Hepatocyte (in vitro differentiated cells): ENCODE measurements around the gene MARCHF3. TPM values are rescaled to one million over a fixed set of nuclear protein-coding genes. Genes with fewer than 3 reads are reported as not detected.
"Not testable (repeated sequence)": the region's sequence is repeated elsewhere in the genome, so short reads cannot be mapped to it uniquely, and the experiment has no call there.

Experiments
- DNase-seq: peaks from one replicate; pipeline ENCODE4 v3.0.0-alpha.2; 2016; ENCODE audit warnings: low spot score
- H2AFZ ChIP-seq: fragments of 200-600 bp; sonication (generic); 2 replicates; pipeline ENCODE4 v1.6.0; 2016; ENCODE audit warnings: antibody characterized with exemption, mild to moderate bottlenecking
- H3K27ac ChIP-seq: fragments of 200-600 bp; sonication (generic); 2 replicates; pipeline ENCODE4 v1.5.1; 2016; ENCODE audit warnings: mild to moderate bottlenecking
- H3K27me3 ChIP-seq: fragments of 200-600 bp; sonication (generic); 2 replicates; pipeline ENCODE4 v1.6.1; 2016
- H3K36me3 ChIP-seq: fragments of 200-600 bp; sonication (generic); replicated peaks from 2 replicates; pipeline ENCODE4 v1.5.1; 2016; ENCODE audit warnings: low read depth; ENCODE audit not compliant: insufficient read depth
- H3K4me1 ChIP-seq: fragments of 200-600 bp; sonication (generic); 2 replicates; pipeline ENCODE4 v1.5.1; 2016; ENCODE audit warnings: mild to moderate bottlenecking, moderate library complexity; ENCODE audit not compliant: insufficient read depth
- H3K4me2 ChIP-seq: fragments of 200-600 bp; sonication (generic); 2 replicates; pipeline ENCODE4 v1.6.0; 2016
- H3K4me3 ChIP-seq: fragments of 200-600 bp; sonication (generic); 2 replicates; pipeline ENCODE4 v1.5.1; 2016; ENCODE audit warnings: mild to moderate bottlenecking
- H3K79me2 ChIP-seq: fragments of 200-600 bp; sonication (generic); 2 replicates; pipeline ENCODE4 v1.6.0; 2017; ENCODE audit warnings: mild to moderate bottlenecking
- H3K9me2 ChIP-seq: fragments of 200-600 bp; sonication (generic); replicated peaks from 2 replicates; pipeline ENCODE4 v1.6.0; 2017; ENCODE audit warnings: mild to moderate bottlenecking; ENCODE audit not compliant: insufficient read depth
- H3K9me3 ChIP-seq: fragments of 200-600 bp; sonication (generic); 2 replicates; pipeline ENCODE4 v1.5.1; 2016; ENCODE audit warnings: low read depth, mild to moderate bottlenecking
- H4K20me1 ChIP-seq: fragments of 200-600 bp; sonication (generic); 2 replicates; pipeline ENCODE4 v1.6.0; 2016; ENCODE audit warnings: mild to moderate bottlenecking; ENCODE audit not compliant: insufficient read depth, poor library complexity, severe bottlenecking
- EZH2 ChIP-seq: fragments of 200-600 bp; sonication (generic); IDR thresholded peaks from 2 replicates; pipeline ENCODE4 v1.6.1; 2016; ENCODE audit warnings: antibody characterized with exemption, mild to moderate bottlenecking, borderline replicate concordance
- EZH2phosphoT487 ChIP-seq: fragments of 200-600 bp; sonication (generic); IDR thresholded peaks from one replicate; pipeline ENCODE4 v1.6.1; 2018; ENCODE audit warnings: antibody characterized with exemption, mild to moderate bottlenecking, low read depth, moderate library complexity; ENCODE audit not compliant: unreplicated experiment, severe bottlenecking
- WGBS: methylation state at CpG from one replicate; pipeline ENCODE4 v1.1.6; 2016; ENCODE audit warnings: low lambda C conversion rate; ENCODE audit errors: missing lambda C conversion rate; 5-methylcytosine and 5-hydroxymethylcytosine counted together
- polyA plus RNA-seq: library from polyadenylated mRNA; unstranded; fragments of >200 nt; fragmentation: Nextera tagmentation; extraction: Ambion mirVana; gene quantifications from 2 replicates; pipeline ENCODE4 v1.2.1, GENCODE V29; 2016
- total RNA-seq: library from RNA; depleted of rRNA; stranded (reverse); fragments of >200 nt; gene quantifications from 2 replicates; pipeline ENCODE4 v1.2.3, GENCODE V29; 2014
- TF ChIP-seq, protein P1 (sequence below): fragments of 200-600 bp; sonication (generic); IDR thresholded peaks from 2 replicates; pipeline ENCODE4 v1.5.1; 2016; ENCODE audit warnings: antibody characterized with exemption, mild to moderate bottlenecking; ENCODE audit not compliant: poor library complexity

MARCHF3 gene
- total and polyA plus RNA-seq, 2 experiments from 2014 or later: 9.4 to 20.4 TPM

DNA sequence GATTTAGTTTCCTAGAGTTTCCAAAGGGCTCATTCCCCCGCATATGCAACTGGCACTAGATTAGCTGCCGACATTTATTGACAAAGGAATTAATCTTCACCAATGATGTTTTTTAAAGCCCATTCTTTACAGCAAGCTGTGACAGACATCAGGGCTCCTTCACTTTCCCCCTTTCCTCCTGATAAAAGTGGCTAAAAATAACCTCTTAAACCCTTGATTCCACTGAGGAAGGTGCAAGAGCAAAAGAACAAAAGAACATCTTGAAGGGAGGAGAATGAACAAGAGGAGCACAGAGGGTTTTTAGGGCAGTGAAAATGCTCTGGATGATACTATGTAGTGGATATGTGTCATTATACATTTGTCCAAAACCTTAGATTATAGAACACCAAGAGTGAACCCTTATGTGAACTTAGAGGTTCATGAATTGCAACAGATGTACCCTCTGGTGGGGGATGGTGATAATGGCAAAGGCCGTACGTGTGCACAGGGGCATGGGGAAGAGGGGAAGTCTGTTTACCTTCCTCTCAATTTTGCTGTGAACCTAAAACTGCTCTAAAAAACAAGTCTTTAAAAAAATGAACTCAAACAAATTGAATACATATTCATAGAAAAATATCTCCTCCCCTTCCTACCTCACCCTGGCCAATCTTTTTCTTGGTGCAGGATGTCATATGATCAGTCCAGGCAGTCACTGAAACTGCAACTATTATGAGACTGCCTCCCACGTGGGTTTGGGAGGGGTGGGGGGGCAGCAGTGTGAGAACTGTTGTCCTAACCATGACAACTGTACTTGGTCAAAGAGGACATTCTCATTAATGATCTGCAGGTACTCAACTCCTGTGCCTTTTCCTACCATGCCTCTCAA, 83.0 kb downstream of the MARCHF3 start:
- Histone ChIP-seq H3K4me1 (no peaks in the 10 kb centered on the region), H3K27me3 (no peaks in the 10 kb centered on the region), H2AFZ (no peak overlapping the region), H3K9me2 (no peaks in the 10 kb centered on the region), H3K9me3 (no peaks in the 10 kb centered on the region), H3K79me2 (no peaks in the 10 kb centered on the region), H3K27ac (no peak overlapping the region), H3K4me3 (no peak overlapping the region), H3K4me2 (no peak overlapping the region), H3K36me3 (no peaks in the 10 kb centered on the region), H4K20me1 (no peaks in the 10 kb centered on the region)
- TF ChIP-seq, protein P1, sequence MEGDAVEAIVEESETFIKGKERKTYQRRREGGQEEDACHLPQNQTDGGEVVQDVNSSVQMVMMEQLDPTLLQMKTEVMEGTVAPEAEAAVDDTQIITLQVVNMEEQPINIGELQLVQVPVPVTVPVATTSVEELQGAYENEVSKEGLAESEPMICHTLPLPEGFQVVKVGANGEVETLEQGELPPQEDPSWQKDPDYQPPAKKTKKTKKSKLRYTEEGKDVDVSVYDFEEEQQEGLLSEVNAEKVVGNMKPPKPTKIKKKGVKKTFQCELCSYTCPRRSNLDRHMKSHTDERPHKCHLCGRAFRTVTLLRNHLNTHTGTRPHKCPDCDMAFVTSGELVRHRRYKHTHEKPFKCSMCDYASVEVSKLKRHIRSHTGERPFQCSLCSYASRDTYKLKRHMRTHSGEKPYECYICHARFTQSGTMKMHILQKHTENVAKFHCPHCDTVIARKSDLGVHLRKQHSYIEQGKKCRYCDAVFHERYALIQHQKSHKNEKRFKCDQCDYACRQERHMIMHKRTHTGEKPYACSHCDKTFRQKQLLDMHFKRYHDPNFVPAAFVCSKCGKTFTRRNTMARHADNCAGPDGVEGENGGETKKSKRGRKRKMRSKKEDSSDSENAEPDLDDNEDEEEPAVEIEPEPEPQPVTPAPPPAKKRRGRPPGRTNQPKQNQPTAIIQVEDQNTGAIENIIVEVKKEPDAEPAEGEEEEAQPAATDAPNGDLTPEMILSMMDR: no peak
- no peak for TF ChIP-seq EZH2phosphoT487
- TF ChIP-seq EZH2: no peak
- WGBS: 45% methylated on average over 5 of the region's 5 CpGs
- no peak for DNase-seq

DNA sequence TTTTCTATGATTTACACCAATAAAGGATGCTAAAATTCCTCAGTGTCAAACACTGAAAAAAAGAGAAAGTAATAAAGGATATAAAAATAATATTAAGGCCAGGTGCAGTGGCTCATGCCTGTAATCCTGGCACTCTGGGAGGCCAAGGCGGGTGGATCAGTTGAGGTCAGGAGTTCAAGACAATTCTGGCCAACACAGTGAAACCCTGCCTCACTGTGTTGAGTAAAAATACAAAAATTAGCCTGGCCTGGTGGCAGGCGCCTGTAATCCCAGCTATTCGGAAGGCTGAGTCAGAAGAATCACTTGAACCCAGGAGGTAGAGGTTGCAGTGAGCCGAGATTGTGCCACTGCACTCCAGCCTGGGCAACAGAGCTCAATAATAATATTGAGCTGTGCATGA, 87.5 kb downstream of the MARCHF3 start:
- not testable (repeated sequence) for DNase-seq, H3K4me1 ChIP-seq, H3K36me3 ChIP-seq, H3K9me2 ChIP-seq, H3K27ac ChIP-seq, H2AFZ ChIP-seq, H3K27me3 ChIP-seq, H3K4me3 ChIP-seq, H3K79me2 ChIP-seq, H3K9me3 ChIP-seq, H4K20me1 ChIP-seq, H3K4me2 ChIP-seq
- 88% methylated on average over 4 of the region's 4 CpGs for WGBS

DNA sequence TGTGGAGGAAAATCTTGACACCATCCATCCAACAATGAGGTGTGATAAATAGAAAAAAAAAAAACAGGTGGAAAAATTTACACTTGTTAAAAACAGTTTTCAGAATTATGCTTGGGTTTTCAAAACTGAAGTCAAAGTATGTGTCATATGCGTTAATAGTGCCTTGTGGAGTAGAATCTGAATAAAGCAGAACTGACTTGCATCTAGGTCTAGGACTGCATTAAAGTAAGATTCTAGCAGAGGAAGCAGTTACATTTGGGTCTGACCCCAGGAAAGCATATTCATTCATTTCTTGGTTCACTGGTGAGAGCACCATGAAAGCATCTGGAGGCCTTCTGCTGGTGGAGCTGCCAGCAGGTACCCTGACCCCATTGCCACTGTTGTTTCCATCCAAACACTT, 89.0 kb downstream of the MARCHF3 start:
- H2AFZ ChIP-seq: no peak overlapping the region
- no peak overlapping the region for H3K4me2 ChIP-seq
- H3K9me3 ChIP-seq: no peaks in the 10 kb centered on the region
- no peak overlapping the region for H3K27ac ChIP-seq
- H3K79me2 ChIP-seq: no peaks in the 10 kb centered on the region
- no peak for DNase-seq
- no peaks in the 10 kb centered on the region for H4K20me1 ChIP-seq
- WGBS: 96% methylated on average over 1 of the region's 1 CpG
- H3K4me1 ChIP-seq: no peaks in the 10 kb centered on the region
- H3K9me2 ChIP-seq: no peaks in the 10 kb centered on the region
- TF ChIP-seq EZH2phosphoT487: no peak
- no peak for TF ChIP-seq EZH2
- TF ChIP-seq, protein P1: no peak
- H3K4me3 ChIP-seq: no peak overlapping the region
- H3K27me3 ChIP-seq: no peaks in the 10 kb centered on the region
- H3K36me3 ChIP-seq: no peaks in the 10 kb centered on the region

- Histone ChIP-seq H3K4me3 (no peak overlapping the region), H4K20me1 (no peaks in the 10 kb centered on the region), H2AFZ (no peak overlapping the region), H3K4me2 (no peak overlapping the region), H3K9me2 (no peaks in the 10 kb centered on the region), H3K27ac (no peak overlapping the region), H3K4me1 (no peaks in the 10 kb centered on the region), H3K79me2 (no peaks in the 10 kb centered on the region), H3K27me3 (no peaks in the 10 kb centered on the region), H3K36me3 (no peaks in the 10 kb centered on the region), H3K9me3 (no peaks in the 10 kb centered on the region)
- TF ChIP-seq EZH2: no peak
- TF ChIP-seq EZH2phosphoT487: no peak
- TF ChIP-seq, protein P1: no peak
- no peak for DNase-seq
- 73% methylated on average over 5 of the region's 5 CpGs for WGBS
Observed at GRCh38 chr5:126939887-126940286, 90.5 kb downstream of the MARCHF3 start.
